Measurements from ENCODE around the gene SPINK5.
A peak's percentile ranks its signal among the peaks of the same experiment; 100 is the strongest.

The SPINK5 gene

GRCh38 chr5:148177207-148177606, 113.4 kb downstream of the SPINK5 start:
- DNase-seq (ENCODE audit: low spot score), result no peak

- DNase-seq (ENCODE audit: low spot score), result peak; percentile 81
Measured at GRCh38 chr5:148179234-148179824, 115.5 kb downstream of the SPINK5 start.

GRCh38 chr5:148186248-148187003, 122.6 kb downstream of the SPINK5 start:
- peak; percentile 9 for DNase-seq (ENCODE audit: low spot score)

All from pons (tissue), 1 donor.